RCC 7860 (cell line): ENCODE results near the gene STK40.

Source experiments
- DNase-seq: peaks from one replicate; pipeline ENCODE4 v3.0.0-alpha.2; 2015; ENCODE audit warnings: low spot score
- FAIRE-seq: peaks from 2 replicates; lab custom pipeline; 2012; peaks lifted over from hg19 to GRCh38; lab: Jason Lieb, UNC

Gene STK40

GRCh38 chr1:36377791-36378492 is 7.8 kb downstream of the STK40 start:
- no peak for FAIRE-seq
- DNase-seq, result no peak

DNA sequence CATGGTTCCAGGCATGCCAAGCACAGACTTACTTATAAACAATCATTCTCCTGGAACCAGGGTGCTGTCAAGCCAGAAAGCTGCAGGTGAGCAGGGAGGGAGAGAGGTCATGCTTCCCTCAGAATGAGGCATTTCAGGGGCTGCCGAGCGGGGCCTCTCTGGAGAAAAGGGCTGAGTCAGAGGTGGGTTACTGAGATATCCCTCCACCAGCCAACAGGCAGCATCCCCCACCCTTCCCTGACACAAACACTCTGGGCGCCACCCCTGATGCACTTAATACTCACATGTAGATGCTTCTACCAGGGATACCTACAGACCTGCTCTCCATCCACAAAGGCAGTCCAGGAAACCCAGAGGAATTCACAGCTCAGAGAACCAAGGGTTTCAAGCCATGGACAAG is 13.1 kb downstream of the STK40 start:
- DNase-seq (peak; percentile 24), FAIRE-seq (no peak)

DNA sequence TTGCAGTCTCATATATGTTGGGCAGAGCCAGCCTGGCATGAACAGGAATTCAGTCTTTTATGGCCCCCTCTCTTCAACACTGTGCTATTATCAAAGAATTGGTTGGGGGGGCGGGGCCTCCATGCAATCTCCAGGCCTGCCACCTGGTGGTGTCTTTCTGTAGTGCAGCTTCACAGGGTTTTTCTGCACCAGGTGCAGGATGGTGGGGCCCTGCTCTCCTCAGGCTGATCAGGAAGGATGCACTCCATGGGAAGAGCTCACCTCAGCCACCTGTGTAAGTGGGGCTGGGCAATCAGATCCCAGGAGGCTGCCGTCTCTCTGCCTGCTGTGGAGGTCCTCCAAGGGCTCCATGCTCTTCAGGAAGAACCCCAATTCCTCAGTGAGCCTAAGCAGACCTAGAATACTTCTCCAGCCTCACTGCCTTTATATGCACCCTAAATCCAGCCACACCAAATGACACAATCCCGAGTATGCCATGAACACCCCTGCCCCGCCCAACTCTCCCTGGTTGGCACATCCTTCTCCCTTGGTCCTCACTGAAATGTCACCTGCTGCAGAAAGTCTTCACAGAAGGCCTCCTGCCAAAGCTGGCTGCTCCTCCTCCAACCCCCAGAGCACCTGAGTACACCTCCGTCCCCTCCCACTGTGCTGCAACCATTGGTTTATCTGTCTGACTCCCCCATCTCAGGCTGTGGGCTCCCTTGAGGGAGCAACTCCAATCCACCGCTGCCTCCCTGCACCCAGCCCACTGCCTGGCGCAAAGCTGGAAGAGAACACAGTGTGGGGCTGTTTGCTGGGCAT is 16.5 kb downstream of the STK40 start:
- FAIRE-seq, result no peak
- peak; percentile 41 for DNase-seq

GRCh38 chr1:36367798-36368197 is 17.9 kb downstream of the STK40 start:
- DNase-seq (no peak), FAIRE-seq (no peak)

GRCh38 chr1:36367066-36367465 is 18.7 kb downstream of the STK40 start:
- FAIRE-seq (no peak), DNase-seq (no peak)

DNA sequence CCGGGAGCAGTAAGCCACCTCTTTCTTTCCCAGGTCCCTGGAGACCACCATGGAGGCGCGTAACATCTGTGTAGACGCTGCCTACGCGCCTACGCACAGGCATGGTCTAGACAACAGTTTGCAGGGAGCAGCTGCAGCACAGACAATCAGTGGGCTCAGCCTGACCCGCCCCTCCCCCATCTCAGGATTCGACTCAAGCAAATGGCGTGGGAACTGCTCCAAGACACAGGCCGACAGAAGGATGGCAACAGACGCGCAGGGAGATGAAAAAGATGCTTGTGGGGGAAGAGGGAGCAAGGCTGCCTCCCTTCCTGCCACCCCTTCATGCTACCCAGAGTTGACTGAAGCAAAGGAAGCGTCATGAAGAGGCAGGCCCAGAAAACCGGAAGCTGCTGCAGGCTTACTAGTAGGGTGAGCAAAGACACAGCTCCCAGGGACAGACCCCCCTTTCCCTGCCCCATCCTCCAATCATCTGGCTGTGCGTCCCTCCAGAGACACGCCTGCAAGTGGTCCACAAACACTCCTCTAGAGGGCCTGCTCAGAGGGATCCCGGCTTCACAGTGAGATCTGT is 19.5 kb downstream of the STK40 start:
- DNase-seq (no peak), FAIRE-seq (no peak)

- DNase-seq, result no peak
- no peak for FAIRE-seq
Observed at GRCh38 chr1:36365381-36365780, 20.3 kb downstream of the STK40 start.

- DNase-seq (peak; percentile 39), FAIRE-seq (no peak)
Observed at GRCh38 chr1:36359911-36360550, 25.7 kb downstream of the STK40 start.

GRCh38 chr1:36359383-36359782 is 26.3 kb downstream of the STK40 start:
- DNase-seq (peak; percentile 16), FAIRE-seq (no peak)

GRCh38 chr1:36358514-36359084 is 27.1 kb downstream of the STK40 start:
- FAIRE-seq, result no peak
- DNase-seq, result no peak

DNA sequence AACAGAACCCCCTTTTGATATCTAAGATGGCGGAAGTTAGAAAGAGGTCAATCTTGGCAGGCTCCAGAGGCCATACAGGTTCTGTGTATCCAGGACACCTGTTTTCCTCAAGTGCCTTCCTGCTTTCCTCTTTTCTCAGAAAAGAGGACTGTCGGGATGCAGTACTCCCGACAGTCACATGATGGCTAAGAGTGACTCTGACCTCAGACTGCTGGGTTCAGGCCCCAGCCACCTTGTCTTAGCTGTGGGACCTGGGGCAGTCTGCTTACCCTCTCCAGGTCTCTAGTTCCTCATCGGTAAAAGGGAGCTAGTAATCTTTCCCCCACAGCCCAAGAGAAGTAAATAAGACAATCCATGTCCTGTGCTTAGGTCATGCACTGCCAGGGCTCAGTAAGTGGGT is 29.9 kb downstream of the STK40 start:
- FAIRE-seq, result no peak
- no peak for DNase-seq

- no peak for DNase-seq
- no peak for FAIRE-seq
Observed at GRCh38 chr1:36354486-36354885, 31.2 kb downstream of the STK40 start.

DNA sequence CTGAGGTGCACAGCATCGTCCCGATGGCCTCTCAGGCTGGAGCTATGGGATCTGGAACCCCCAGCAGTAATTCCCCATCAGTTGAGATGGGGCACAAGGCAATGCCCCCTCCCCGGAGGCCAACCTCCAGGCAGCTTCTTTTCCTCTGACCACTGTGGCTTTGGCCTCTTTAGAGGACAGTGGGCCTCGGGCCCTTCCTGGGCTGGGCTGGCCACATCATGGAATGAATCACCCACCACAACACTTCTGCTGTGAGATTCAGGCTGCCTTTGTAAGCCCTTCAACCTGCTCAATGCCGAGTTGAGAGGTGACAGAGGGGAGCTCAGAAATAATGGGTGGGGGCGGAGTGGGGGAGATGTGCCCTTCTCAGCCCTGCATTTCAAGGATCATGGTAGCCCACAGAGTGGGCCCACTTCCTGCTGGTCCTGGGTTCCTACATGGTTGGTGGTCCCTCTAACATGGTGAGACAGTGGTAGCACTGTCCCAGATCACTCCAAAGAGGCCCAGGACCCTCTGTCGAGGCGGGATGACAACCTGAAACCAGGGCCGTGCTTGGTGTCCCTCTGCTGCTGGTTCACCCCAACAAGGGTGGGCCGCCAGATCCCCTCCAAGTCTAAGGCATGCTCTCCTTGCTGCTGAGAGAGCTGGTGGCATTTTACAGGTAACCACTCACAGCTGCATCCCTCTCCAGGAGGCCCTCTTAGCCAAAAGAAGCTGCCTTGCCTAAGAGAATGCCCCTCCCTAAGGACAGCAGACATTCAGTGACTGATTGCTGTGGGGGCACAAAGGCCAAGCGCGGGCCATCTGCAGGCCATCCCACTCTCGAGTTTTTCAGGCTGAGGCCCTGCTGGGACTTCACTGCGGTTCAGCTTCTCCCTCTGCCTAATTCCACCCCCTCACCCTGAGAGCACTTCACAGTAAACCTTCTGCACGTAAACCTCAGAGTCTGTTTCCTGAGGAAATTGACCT is 32.5 kb downstream of the STK40 start:
- DNase-seq, result peak; percentile 68
- peak; percentile 80 for FAIRE-seq

DNA sequence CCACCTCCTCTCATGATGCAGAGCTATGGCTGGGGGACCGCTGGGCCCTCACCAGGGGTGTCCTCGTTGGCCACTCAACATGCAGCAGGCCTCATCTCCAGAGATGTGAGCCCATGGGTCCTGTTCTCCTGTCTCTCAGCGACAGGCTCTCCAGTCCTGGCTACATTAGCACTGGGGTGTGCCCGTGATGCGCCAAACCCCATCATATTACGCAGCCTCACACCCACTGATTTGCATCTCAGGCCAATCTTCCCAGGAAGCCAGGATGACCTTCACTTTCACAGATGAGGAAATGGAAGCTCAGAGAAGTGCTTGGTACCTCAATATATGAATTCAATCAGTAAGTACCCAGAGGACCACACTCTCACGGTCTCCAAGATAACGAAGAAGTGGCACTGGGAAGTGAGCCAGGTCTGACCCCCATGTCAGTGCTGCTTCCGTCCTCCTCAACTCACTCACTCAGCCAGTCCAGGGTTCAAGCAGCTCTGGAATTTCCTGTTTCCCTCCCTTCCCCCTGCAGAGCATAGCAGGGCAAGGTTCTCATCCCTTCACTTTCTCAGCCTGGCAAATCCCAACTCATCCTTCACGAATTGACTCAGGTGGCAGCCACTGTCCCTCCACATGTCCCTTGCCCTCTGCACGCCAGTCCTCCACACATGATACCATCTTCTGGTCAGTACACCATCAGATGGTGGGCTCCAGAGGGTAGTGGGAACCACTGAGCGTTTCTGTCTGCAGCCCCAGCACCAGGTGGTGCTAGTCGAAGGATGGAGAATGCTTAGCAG is 33.4 kb downstream of the STK40 start:
- DNase-seq (peak; percentile 86), FAIRE-seq (peak; percentile 23)

DNA sequence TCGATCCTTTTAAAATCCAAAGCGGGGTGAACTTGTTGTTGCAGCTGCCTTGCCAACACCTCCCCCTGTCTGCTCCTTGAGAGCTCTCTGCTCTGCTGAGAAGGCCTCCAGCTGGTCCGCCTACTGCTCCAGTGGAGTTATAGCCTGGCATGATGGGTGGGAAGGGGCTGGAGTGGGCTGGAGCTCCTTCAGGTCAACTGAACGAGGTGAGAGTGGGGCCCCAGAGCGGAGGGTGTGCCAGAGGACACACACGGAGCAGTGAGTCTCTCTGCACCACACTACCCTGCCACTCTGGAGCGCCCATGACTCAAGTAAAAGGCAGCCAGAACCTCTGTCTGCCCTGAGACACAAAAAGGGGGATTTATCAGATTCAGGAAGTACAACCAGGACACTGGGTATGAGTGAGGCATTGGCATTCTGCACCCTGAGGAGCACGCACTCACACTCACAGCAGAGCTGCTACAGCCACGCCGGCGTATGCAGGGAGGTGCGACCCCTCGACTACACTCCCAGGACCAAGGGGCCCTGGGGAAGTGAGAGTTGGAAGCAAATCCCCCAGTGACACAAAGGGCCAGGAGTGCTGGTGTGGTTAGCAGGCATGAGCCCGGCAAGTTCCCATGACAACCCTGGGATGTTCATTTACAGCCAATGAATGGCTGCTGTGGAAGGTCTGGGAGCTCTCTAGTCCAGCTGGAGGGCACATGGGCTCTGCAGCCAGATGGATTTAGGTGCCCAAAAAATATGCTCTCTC is 34.3 kb downstream of the STK40 start:
- FAIRE-seq, result peak; percentile 85
- peak; percentile 97 for DNase-seq

DNA sequence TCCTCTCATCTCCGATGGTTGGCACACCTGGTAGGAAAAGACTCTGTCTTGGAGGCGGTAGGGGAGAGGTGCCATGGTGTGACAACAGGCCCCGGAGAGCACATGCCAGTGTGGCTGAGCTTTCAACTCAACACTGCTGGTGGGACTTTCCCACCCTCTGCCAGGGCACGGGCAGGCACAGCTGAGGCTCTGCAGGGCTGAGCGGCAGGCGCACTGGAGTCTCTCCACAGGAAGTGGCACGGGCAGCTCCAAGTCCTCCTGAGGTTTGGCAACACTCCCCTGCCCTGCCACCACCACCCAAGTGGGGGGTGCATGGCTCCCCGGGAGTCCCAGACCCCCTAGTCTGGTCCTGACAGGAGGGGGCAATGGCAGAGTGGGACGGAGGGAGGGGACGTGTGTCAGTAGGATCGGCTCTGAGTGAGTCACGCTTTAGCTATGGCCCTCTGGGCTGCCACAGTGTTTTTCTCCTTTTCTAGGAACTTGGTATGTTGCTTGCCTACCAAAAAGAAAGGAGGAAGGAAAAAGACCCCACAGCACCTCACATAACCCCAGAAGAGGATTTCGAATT is 35.0 kb downstream of the STK40 start:
- FAIRE-seq (peak; percentile 94), DNase-seq (peak; percentile 97)

- no peak for FAIRE-seq
- no peak for DNase-seq
Observed at GRCh38 chr1:36349839-36350238, 35.9 kb downstream of the STK40 start.

DNA sequence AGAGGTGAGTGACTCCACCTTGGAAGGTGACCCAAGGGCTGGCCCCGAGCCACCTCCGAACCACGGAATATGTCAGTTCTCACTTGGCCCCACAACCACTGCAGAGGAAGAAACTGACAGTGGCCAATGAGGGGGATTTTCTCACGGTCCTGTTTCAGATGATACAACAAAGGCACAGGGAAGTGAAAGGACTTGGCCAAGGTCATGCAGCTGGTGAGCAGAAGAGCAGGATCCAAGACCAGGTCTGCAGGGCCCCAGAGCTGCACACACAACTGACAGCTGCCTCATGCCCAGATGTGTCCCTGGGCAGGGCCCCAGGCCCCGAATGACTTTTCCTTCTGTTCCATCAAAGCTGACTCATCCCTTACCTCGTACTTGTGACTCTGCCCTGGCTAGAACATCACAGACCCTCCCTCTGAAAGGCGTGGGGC is 36.5 kb downstream of the STK40 start:
- DNase-seq, result peak; percentile 53
- FAIRE-seq, result no peak
